GM21360 (cell line): ENCODE data around the gene ANKRD63.

Source experiments
- ATAC-seq: cut with Tn5 transposase; IDR thresholded peaks from one replicate; pipeline ENCODE4 v1.9.1; 2021; ENCODE audit warnings: mild to moderate bottlenecking, moderate library complexity; ENCODE audit not compliant: unreplicated experiment

ANKRD63 gene

GRCh38 chr15:40282869-40283614 lies at the start of gene ANKRD63:
Gene ANKRD63, minus strand, starts transcription at chr15:40283064. Its CDS starts 478 bp downstream, at chr15:40282586.
- ATAC-seq: no peak

- ATAC-seq: no peak
These were observed 49.4 kb upstream of the ANKRD63 start for GRCh38 chr15:40332113-40332781.

- no peak for ATAC-seq
These were observed 48.8 kb upstream of the ANKRD63 start for GRCh38 chr15:40331637-40332036.

- ATAC-seq: no peak
These were observed 48.2 kb upstream of the ANKRD63 start for GRCh38 chr15:40331026-40331425.

GRCh38 chr15:40330368-40330836 lies 47.5 kb upstream of the ANKRD63 start:
- ATAC-seq: no peak

DNA sequence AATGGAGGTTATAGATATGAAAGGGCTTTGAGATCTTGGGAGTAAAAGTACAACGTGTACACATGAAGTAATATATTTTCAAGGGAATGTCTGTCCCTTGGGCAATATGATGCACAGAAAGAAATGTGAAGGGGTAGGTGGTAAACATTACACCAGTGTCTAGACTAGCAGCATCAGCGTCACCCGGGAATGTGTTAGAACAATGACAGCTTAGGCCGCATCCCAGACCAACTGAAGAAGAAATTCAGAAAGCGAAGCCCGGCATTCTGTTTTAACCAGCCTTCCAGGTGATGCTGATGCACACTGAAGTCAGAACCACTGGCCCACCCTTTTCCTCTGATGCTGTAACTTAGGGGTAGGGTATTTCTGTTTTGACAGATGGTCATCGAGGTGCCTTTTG lies 46.9 kb upstream of the ANKRD63 start:
- no peak for ATAC-seq

GRCh38 chr15:40328751-40329150 lies 45.9 kb upstream of the ANKRD63 start:
- no peak for ATAC-seq

- ATAC-seq: no peak
These were observed 45.3 kb upstream of the ANKRD63 start for GRCh38 chr15:40328176-40328575.

DNA sequence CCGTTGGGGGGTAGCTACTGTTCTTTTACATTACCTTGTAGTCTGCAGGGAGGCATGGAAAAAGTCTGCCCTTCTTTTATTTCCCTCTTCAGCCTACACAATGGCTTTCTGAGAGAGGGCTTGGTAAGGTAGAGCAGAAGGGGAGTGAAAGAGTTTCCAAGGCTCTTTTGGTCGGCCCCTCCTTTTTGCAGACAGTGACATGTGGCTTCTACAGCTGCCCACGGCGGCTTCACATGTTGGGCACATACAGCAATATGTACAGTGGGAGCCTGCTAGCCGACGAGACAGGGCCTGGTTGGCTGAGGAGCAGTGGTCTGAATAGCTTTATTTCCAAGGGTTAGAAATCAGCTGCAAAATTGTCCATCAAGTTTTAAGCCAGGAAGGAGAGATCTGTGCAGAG lies 44.6 kb upstream of the ANKRD63 start:
- no peak for ATAC-seq

DNA sequence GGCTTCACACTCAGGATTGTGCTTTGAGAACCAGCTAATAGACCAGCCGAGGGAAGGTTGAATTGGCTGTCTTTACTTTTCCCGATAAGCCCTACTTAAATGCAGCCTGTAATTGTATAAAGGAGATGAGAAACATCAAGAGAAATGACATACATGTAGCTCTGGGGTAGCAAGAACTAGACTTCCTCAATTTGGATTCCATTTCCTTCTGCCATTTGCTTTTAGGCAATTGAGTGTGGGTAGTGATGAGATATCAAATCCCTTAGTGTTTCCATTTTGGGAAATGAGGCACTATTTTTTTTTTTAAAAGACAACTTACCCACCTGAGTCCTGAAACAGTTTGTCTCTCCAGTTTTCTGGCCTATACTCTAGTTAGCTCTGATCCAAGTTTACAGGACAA lies 42.8 kb upstream of the ANKRD63 start:
- no peak for ATAC-seq

DNA sequence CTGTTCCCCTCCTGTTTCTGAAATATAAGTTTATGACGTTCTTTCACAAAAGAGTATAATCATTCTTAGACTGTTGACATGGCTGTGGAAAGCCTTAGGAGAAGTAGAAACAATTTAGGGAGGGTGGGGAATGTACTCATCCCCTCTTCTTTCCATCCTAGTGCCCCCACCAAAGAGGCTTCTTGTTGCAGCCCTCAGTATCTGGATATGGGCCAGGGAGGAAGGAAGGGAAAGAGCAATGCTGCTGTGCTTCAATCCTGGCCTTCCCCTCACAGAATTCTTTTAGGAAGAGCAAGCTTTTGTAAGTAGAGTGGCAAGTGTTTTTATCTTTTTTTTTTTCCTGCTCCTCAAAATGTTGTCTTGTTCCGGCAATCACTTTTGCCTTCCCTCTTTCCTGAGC lies 42.3 kb upstream of the ANKRD63 start:
- ATAC-seq: no peak

- peak; percentile 11 for ATAC-seq
These were observed 41.4 kb upstream of the ANKRD63 start for GRCh38 chr15:40323953-40324937.

DNA sequence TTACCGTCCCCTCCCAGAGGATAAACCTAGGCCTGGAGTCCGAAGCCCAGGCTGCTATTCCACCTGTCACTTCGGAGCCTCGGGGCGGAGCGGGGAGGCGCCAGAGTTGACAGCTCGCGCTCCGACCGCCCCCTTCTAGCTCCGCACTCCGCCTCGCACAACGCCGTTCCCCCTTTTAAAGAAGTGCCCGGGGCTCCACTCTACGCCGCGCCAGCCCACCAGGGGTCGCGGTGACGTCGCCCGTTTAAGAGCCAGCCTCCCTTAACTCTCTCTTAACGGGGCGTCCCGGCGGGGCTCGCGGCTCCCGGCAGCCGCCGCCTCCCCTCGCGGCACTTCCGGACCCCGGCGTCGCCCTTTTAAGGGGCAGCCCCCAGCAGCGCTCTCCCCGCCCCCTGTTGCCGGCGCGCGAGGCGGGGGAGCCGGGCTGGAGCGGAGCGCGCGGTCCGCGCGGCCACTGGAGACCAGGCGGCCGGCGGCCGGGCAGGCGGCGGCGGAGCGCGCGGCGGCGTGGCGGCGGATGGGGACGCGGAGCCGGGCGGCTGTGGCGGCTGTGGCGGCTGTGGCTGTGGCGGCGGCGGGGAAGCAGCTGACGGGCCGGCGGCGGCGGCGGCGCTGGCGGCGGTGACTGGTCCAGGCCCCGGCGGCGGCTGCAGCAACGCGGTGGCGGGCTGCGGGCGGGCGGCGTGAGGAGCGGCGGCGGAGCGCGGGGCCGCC lies 40.5 kb upstream of the ANKRD63 start, which contains the start of gene INAFM2:
Gene INAFM2, plus strand, starts transcription at position 454 of the 714 bp plus-strand sequence. CDS start 364 bp downstream, outside the sequence.
- ATAC-seq: peak; percentile 89

DNA sequence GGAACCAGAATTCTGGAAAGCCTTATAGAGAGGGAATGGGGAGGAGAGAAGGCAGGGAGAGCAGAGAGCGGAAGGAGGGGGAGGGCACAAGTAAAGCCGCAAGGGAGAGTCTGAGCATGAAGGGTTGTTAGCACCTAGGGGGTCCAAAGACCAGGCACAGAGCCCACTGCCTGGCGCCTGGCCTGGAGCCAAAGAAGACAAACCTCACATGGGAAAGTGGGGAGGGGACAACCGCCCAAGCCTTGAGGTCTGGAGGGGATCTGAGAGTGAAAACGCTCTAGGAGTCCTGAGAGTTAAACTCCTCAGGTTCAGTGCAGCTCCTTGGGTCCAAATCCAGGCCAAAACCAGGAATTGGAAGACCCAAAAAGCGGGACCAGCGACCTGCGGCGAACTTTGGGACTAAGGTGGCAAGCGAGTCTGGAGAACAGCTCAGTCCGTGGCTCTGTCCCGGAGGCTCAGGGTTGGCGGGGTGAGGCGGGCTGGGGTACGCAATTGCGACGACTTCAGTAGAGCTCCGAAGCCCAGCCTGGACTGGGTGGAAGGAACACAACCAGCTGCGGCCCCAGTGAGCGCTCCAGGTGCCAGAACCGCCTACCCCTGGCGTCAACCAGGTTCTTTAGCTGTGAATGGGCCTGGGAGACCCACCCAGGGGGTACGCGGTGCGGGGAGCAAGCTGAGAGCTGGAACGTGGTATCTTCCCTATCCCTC lies 39.8 kb upstream of the ANKRD63 start:
- ATAC-seq: no peak

DNA sequence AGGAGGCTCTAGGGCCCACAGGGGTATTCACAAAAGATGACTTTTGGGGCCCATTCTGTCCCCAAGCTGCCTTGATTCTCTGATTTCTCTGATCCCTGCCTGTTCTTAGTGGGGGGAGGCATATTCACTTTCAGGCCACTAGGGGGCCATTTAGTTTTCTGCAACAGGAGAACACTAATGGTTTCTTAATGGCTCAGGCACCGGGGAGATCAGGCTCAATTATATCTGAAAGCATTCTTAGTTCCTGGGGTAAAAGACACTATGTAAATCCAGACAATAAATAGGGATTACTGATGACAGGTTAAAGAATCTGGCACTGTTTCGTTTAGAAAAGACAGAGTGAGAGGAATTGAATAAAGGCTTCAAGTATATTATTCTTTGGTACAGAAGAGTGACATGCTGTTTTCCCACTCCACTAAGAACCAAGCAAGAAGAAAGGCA lies 38.1 kb upstream of the ANKRD63 start:
- ATAC-seq: no peak

- ATAC-seq: no peak
These were observed 37.5 kb upstream of the ANKRD63 start for GRCh38 chr15:40320409-40320808.

DNA sequence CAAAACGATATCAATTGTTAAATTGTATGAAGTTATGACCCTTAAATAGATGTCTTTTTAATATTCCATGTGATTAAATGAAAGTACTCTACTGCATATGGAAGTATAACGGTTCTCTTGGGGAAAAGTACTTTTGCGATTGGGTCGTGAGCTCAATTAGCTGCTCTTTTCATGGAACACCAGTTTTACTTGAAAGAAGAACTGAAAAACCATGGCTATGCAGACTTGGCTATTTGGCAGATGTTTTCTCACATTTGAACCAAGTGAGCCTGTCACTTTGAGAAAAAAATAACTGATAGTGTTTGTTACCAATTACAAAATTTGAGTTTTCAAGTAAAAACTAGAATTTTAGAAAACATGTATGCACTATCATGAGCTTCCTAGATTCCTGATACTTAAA lies 34.7 kb upstream of the ANKRD63 start:
- ATAC-seq: no peak

- ATAC-seq: no peak
These were observed 34.1 kb upstream of the ANKRD63 start for GRCh38 chr15:40316931-40317330.

GRCh38 chr15:40314723-40315276 lies 31.9 kb upstream of the ANKRD63 start:
- ATAC-seq: no peak
